Suprapubic skin (tissue), 4 donors: ENCODE results near the gene CD47.

ENCODE experiments used
- CTCF ChIP-seq, 2 donors: fragments of 200-600 bp in 1 of 2; fragments of 450-650 bp in 1 of 2; sonication (generic) in 1 of 2; IDR thresholded peaks; one replicate each; pipeline ENCODE4 v1.5.1; 2016 to 2019; ENCODE audit warnings: antibody characterized with exemption in 2 of 2, mild to moderate bottlenecking in 1 of 2, moderate library complexity in 1 of 2
- EP300 ChIP-seq: sonication (generic); formaldehyde crosslinking; IDR thresholded peaks from one replicate; pipeline ENCODE4 v1.6.1; 2017; ENCODE audit warnings: antibody characterized with exemption
- POLR2A ChIP-seq, 2 donors: fragments of 450-650 bp; IDR thresholded peaks; one replicate each; pipeline ENCODE4 v1.6.1; 2017; ENCODE audit warnings: antibody characterized with exemption in 2 of 2, mild to moderate bottlenecking in 2 of 2, moderate library complexity in 2 of 2
- POLR2AphosphoS5 ChIP-seq, 3 donors: sonication (generic); formaldehyde crosslinking; IDR thresholded peaks; one replicate each; pipeline ENCODE4 v1.6.1; 2017; ENCODE audit warnings: antibody characterized with exemption in 3 of 3

- TF ChIP-seq CTCF (IDR thresholded peaks at IDR 0.05) (no peak), POLR2AphosphoS5 (IDR thresholded peaks at IDR 0.05) (no peak), POLR2A (IDR thresholded peaks at IDR 0.05) (no peak), EP300 (no peak)
These were observed 12.4 kb upstream of the CD47 start for GRCh38 chr3:108103040-108103751.
